Suppressor macrophage treated with lipopolysaccharide for 4 hours (primary cell): Measurements from ENCODE around the gene ORAI1.
"Not testable (repeated sequence)": the region's sequence is repeated elsewhere in the genome, so short reads cannot be mapped to it uniquely, and the experiment has no call there.

Experiments used
- DNase-seq: peaks from one replicate; pipeline ENCODE4 v3.0.0-alpha.2; 2020

Gene ORAI1

DNA sequence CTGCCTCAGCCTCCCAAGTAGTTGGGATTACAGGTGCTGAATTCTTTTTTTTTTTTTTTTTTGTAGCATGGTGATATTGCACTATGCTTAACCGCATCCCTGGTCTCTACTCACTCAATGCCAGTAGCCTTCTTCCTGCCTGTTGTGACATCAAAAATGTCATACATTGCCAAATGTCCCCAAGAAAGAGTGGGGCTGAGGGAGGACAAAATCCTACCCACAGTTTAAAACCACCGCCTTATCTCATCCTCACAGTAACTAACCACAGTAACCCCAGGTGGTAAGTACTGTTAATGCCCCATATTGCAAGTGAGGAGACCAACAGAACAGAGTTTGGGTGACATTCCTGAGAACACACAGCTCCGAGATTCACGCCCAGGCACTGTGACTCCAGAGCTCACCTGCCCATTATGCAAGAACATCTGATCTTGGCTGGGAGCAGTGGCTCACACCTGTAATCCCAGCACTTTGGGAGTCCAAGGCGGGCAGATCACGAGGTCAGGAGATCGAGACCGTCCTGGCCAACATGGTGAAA is 23.6 kb downstream of the ORAI1 start:
- DNase-seq: peak; percentile 46

DNA sequence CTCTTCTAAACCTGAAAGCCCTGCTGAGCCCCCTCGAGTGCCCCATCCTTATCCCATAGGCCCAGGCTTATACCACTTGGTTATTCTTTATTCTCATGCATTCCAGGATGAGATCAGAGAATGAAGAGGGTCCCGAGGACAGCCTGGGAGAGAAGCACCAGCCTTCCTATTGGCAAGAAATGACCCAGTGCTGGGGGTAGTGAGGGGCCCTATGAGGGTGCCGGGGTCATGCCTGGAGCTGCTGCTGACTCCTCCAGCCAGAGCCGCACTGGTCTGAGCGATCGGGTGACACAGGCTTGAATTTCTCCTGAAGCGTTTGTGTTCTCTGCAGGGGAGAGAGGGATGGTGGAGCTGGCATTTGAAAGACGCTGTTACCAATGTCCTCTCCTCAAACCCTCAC is 25.0 kb downstream of the ORAI1 start:
- DNase-seq: no peak

DNA sequence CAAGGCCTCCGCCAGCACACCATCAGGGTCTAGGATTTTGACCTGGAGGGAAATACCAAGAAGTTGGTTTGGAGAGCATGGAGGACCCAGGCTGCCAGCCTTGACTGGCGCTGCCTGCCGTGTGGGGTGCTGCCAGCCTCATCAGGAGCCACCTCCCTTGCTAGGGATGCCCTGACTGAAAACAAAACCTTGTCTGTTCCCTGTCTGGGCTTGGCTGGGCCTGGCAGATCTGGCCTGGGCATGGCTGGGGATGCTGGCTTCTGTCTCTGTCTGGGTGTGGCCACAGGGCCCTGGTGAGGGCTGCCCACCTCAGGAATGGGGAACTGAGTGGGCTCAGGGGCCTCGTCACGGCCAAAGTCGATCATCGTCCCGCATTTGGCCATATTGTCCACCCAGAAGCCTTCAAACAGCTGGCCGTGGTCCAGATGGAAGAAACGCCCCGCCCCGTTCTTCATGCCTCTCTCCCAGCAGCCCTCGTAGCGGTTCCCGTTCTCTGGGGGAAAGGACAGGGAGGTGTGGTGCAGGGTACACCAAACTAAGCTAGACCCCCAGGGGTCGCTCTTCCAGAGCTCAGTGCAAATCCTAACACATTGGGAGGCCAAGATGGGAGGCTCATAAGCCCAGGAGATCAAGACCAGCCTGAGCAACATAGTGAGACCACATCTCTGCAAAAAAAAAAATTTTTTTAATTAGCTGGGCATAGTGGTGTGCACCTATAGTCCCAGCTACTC is 26.6 kb downstream of the ORAI1 start:
- no peak for DNase-seq

DNA sequence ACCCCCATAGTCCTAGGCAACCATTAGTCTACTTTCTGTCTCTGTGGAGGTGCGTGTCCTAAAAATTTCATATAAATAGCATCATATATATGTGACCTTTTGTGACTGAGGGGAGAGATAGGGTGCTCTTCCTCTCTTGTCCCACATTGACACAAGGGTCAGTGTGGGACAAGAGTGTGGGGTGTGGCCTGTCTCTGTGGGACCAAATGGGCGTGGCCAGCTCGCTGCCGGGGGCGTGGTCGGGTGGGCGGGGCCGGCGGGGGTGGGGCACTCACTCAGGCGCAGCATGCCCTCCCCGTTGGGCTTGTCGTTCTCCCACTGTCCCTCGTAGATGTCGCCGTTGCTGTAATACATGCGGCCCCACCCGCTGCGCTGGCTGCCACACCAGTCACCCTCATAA is 27.7 kb downstream of the ORAI1 start:
- no peak for DNase-seq

DNA sequence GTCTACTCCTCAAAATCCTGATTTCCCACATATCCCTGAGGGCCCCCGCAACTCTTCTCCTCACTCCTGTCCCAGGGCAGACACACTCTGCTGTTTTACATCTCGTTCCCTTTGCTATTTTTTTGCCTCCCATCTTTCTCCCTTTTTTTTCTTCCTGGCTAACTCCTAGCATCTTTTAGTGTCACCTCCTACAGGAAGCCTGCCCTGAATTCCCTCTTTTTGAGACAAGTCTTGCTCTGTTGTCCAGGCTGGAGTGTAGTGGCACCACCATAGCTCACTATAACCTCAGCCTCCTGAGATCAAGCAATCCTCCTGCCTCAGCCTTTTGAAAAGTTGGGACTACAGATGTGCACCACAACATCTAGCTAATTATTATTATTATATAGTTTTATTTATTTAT is 29.8 kb downstream of the ORAI1 start:
- no peak for DNase-seq

DNA sequence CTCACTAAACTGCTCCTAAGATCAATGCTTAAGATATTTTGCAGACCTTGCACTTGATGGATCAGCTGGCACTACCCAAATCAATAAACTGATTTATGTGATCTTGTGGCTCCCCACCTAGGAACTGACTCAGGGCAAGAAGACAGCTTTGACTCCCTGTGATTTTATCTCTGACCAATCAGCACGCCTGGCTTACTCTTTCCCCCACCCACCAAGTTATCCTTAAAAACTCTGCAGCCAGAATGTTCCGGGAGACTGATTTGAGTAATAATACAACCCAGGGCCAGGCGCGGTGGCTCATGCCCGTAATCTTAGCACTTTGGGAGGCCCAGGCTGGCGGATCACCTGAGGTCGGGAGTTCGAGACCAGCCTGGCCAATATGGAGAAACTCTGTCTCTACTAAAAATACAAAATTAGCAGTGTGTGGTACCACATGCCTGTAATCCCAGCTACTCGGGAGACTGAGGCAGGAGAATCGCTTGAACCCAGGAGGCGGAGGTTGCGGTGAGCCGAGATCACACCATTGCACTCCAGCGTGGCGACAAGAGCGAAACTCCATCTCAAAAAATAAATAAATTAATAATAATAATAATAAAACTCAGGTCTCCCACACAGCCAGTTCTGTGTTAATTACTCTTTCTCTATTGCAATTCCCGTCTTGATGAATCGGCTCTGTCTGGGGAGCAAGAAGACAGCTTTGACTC is 31.1 kb downstream of the ORAI1 start:
- no peak for DNase-seq

DNA sequence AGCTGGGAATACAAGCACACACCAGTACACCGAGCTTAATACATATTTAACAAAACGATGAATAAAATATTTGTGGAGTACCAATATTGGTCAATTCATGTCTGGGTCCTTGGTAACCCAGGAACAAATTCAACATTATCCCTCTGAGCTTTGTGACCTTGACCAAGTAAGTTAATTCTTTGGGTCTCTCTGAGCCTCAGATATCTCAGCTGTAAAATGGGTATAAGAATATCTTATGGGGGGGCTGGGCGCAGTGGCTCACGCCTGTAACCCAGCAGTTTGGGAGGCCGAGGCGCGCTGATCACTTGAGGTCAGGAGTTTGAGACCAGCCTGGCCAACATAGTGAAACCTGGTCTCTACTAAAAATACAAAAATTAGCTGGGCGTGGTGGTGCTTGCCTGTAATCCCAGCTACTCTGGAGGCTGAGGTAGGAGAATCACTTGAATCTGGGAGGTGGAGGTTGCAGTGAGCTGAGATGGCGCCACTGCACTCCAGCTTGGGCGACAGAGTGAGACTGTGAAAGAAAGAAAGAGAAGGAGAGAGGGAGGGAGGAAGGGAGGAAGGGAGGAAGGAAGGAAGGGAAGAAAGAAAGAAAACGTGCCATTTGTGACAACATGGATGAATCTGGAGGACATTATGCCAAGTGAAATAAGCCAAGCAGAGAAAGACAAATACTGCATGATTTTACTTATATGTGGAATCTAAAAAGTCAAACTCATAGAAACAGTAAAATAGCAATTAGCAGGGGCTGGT is 35.2 kb downstream of the ORAI1 start:
- not testable (repeated sequence) for DNase-seq

DNA sequence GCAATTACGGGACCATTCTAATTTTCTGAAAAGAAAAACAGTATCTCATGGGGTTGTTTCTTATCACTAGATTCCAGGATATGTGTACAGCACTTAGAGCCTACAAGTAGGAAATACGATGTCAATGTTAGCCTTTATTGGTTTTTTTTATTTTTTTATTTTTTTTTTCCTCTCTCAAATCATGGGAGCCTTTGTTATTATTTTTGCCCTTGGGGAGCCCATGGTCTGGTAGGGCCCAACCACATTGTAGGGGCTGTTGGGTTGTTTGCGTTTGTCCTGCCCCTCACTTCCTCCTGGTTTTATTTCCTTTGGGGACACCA is 37.2 kb downstream of the ORAI1 start:
- DNase-seq: no peak

DNA sequence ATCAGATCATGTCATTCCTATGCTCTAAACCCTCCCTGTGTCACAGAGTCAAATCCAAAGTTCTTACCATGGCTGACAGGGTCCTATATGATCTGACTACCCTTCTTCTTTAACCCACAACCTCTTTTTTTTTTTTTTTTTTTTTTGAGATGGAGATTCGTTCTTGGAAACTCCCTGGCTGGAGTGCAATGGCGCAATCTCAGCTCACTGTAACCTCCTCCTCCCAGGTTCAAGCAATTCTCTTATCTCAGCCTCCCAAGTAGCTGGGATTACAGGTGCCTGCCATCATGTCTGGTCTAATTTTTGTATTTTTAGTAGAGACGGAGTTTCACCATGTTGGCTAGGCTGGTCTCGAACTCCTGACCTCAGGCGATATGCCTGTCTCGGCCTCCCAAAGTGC is 40.5 kb downstream of the ORAI1 start:
- DNase-seq: not testable (repeated sequence)

DNA sequence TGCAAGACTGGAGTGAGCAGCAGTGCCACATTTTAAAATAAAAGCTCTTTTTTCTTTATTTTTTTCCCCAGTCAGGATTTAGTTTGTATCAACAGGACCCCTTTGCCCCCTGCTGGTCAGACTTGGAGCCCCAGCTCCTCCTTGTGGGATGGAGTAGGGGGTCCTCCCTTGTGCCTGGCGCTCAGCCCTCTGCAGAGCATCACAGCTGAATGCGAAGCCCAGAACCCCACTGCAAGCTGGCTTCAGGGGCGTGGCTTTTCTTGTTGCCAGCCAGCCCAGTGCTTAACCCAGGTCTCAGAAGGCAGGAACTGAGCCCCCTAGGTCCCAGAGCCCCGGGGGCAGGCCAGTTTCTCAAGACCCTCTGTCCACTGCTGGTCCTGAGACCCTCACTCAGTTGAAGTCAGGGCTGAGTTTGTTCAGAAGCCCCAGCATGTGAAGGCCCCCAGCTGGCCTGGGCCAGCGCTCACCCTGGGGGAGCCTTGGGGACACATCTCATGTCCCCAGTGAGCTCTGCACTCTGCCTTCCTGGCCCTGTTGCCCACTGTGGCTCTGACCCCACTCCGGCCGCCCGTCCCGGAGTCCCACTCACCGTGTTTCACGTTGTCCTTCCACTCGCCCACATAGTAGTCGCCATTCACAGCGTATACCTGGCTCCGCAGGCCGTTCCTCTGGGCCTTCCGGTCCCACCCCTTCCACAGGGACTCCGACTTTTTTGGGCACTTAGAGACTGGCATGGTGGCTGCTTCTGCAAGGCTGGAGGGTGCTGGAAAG is 42.6 kb downstream of the ORAI1 start:
- DNase-seq: peak; percentile 63

DNA sequence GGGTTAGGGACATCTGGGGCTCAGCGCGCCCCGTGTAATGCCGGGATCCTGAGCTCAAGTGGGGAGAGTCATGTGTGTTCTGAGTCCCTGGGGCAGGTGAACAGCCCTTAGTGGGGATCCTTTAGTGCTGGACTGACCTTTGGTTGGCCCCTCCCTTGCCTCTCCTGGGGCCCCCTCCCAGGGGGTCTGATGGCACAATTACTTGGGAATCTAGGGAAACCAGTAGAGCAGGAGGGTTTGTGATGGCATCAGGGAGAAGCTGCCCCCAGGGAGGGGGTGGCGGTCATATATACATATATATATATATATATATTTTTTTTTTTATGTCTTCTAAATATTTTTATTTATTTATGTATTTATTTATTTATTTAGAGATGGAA is 43.2 kb downstream of the ORAI1 start, which contains the start of gene MORN3:
MORN3 (minus strand) TSS at position 134 of the 380 bp plus-strand sequence. CDS start 171 bp downstream, outside the sequence.
- DNase-seq: no peak

DNA sequence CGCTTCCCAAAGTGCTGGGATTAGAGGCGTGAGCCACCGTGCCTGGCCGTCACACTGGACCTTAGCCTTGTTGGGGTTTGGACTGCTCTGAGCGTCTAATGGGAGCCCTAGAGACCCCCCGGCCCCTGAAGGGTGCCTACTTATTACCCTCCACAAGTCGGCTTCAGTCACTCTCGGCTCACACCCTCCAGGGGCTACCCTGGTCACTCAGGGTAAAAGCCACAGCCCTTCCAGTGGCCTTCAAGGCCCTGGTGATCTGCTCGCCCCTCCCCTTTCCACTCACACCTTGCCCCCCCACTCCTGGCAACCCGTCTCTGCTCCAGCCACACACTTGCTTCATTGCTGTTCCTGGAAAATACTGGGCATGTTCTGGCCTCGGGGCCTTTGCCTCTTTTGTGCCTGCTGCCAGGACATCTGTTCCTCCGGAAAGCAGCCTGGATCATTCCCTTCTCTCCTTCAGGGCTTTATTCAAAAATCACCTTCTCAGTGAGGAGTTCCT is 46.7 kb downstream of the ORAI1 start:
- DNase-seq: no peak

DNA sequence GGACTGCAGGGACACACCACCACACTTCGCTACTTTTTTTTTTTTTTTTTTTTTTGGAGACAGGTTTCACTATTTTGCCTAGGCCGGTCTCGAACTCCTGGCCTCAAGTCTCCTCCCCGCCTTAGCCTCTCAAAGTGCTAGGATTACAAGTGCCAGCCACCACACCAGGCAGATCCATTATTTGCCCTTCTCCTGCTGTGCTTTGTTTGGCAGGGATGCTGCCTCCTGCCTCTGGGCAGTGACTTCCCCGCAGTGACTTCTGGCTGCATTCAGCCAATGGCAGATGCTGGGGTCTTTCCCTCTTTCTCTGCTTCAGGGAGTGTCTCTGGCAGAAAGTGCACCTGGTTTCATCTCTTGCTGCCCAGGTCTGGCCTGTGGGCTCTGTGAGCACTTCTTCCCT is 49.9 kb downstream of the ORAI1 start:
- no peak for DNase-seq

DNA sequence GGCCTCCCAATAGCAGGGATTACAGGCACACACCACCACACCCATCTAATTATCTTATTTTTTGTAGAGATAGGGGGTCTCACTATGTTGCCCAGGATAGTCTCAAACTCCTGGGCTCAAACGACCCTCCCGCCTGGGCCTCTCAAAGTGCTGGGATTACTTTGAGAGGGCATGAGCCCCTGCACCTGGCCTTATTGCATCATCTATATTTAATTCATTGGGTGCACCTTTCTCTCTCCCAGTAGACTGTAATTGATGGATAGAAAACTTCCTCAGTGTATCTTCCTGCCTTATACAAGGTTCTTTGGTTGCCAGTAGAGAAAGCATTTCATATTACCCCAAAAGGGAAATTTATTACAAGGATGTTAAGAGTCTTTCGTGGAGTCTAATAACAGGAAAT is 52.0 kb downstream of the ORAI1 start:
- no peak for DNase-seq

DNA sequence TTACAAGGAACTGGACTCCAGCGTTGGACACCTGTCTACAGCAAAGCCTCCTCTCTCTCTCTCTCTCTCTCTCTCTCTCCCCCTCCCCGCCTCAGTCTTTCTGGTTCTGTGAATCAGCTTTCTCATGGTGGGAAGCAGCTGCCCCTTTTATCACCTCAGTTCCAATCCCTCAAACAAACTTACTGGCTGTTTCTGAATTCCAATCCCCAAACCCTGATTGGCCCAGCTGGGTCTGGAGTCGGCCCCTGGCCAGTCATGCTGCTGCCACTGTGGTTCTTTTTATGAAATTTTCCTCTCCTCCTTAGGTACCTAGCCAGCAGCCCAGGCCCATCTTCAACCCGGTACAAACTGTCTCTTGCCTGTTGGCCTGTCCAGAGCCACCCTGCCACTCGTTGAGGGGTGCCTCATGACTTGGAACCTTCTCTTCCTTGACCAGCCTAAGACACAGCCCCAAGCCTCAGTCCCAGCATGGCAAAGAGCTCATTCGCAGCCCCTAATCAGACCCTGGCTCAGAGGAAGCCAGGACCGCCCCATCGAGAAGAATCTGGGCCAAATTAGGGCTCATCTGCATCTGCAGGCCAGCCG is 52.5 kb downstream of the ORAI1 start:
- DNase-seq: no peak

DNA sequence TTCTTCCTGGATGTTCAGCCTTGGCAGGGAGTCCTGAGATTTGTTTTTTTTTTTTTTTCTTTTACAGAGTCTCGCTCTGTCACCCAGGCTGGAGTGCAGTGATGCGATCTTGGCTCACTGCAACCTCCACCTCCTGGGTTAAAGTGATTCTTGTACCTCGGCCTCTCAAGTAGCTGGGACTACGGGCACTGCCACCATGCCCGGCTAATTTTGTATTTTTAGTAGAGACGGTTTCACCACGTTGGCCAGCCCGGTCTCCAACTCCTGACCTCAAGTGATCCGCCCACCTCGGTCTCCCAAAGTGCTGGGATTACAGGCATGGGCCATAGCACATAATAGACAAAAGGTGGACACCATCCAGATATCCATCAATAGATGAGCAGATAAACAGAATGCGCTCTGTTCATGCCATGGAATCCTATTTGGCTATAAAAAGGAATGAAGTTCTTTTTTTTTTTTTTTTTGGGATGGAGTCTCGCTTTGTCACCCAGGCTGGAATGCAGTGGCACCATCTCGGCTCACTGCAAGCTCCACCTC is 53.4 kb downstream of the ORAI1 start:
- not testable (repeated sequence) for DNase-seq

DNA sequence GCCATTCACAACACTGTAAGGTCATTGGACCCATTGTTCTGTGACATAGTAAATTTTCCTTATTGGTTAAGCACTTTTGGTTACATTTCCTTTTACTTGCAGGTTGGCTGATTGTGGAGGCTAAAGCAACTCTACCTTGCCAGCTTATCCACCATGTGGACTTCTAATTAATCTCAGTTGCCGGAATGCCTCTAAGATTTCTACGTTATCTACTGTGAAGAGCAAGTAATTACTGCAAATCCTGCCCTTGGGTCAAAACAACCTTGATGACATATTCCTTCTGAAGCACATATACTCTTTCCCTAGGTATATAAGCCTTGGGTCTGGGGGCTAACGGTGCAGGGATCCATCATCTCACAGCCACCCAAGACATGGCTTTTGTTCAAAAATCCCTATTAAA is 62.6 kb downstream of the ORAI1 start:
- no peak for DNase-seq

DNA sequence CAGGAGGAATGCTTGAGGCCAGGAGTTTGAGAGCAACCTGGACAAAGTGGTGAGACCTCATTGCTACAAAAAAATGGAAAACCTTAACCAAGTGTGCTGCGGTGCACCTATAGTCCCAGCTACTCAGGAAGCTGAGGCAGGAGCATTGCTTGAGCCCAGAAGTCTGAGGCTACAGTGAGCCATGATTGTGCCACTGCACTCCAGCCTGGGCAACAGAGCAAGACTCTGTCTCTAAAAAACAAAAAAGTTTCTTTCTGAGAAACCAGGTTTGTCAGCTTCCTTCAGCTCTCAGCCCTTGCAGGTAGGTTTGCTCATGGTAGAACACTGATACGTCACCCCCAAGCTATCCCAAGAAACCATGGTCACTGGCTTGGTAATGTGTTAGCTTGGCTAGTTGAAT is 63.1 kb downstream of the ORAI1 start:
- DNase-seq: no peak
